Measurements from ENCODE around the gene CORIN.

DNA sequence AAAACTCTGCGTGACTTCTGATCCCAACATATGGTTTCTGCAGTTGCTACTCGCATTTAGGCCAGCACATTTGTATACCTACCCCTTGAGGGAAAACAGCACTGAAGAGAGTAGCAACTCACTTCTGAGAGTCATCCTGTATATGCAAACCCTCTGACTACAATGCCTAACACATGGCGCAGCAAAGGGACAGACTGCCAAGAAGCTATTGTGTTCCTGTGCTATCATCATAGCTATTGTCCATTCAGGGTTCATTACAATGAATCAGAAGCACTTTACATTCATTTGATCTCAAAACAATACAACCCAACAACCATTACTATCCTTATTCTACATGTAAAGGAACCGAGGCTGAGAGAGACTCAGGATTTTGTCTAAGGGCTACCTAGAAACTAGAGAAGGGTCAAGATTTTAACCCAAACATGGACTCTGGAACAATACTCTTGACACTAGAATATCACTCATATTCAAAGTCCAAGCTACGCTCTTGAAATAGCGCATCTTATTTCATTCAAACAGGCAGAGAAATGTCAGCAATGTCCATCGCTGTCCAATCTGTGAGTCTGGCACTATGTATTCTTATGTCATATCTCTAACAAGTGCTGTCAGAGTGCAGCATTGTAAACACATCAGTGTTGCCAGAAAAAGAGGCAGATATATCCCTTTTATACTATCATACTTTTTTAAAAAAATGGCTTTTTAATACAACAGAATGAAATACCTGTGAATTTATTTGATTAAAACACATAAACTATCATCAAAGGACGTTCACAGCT lies 173.6 kb downstream of the CORIN start:
- TF ChIP-seq, protein P1, sequence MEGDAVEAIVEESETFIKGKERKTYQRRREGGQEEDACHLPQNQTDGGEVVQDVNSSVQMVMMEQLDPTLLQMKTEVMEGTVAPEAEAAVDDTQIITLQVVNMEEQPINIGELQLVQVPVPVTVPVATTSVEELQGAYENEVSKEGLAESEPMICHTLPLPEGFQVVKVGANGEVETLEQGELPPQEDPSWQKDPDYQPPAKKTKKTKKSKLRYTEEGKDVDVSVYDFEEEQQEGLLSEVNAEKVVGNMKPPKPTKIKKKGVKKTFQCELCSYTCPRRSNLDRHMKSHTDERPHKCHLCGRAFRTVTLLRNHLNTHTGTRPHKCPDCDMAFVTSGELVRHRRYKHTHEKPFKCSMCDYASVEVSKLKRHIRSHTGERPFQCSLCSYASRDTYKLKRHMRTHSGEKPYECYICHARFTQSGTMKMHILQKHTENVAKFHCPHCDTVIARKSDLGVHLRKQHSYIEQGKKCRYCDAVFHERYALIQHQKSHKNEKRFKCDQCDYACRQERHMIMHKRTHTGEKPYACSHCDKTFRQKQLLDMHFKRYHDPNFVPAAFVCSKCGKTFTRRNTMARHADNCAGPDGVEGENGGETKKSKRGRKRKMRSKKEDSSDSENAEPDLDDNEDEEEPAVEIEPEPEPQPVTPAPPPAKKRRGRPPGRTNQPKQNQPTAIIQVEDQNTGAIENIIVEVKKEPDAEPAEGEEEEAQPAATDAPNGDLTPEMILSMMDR (IDR thresholded peaks at IDR 0.05 in 2 of 3, conservative IDR thresholded peaks at IDR 0.05 in 1 of 3; ENCODE audit: borderline replicate concordance in 1 of 3, insufficient read depth in 1 of 3, low read depth in 2 of 3, low read length in 2 of 3): no peak
- TF ChIP-seq RAD21 (IDR thresholded peaks at IDR 0.05; ENCODE audit: low read depth) (no peak), EZH2 (IDR thresholded peaks at IDR 0.05) (no peak), EZH2phosphoT487 (IDR thresholded peaks at IDR 0.05; ENCODE audit: borderline replicate concordance) (no peak), POLR2A (IDR thresholded peaks at IDR 0.05; ENCODE audit: borderline replicate concordance, extremely low read depth, insufficient read depth, insufficient read length) (no peak), YY1 (IDR thresholded peaks at IDR 0.05; ENCODE audit: extremely low read depth, insufficient replicate concordance, low read depth, low read length) (no peak), TCF7L2 (IDR thresholded peaks at IDR 0.05; ENCODE audit: borderline replicate concordance, extremely low read depth, insufficient read depth, insufficient read length) (no peak), ZFX (IDR thresholded peaks at IDR 0.05) (no peak), REST (IDR thresholded peaks at IDR 0.05; ENCODE audit: low read depth) (no peak), FOSL1 (IDR thresholded peaks at IDR 0.05; ENCODE audit: low read depth) (no peak), JUND (IDR thresholded peaks at IDR 0.05) (no peak)
- TF ChIP-seq, protein P2, sequence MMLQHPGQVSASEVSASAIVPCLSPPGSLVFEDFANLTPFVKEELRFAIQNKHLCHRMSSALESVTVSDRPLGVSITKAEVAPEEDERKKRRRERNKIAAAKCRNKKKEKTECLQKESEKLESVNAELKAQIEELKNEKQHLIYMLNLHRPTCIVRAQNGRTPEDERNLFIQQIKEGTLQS (IDR thresholded peaks at IDR 0.05): no peak

All from HCT116 (cell line).